ENCODE measurements around the gene GPR35.

DNA sequence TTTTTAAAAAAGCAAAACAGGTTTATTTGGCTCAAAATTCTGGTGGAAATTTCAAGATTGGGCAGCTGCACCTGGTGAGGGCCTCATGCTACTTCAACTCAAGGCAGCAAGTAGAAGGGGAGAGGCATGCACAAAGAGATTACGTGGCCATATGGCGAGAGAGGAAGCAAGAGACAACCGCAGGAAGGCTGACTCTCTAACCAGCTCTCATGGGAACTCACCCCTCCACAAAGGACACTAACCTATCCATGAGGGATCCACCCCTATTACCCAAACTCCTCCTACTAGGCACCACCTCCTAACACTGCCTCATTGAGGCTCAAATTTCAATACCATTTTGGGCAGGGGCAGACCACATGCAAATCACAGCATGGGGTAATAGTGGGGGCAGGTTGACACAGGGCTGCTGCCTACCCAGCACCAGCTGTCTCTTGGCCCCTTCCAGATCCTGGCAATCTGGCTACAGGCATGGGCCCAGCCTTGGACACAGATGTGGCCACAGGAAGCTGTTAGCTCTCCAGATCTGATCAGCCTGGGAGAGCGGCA lies 40.7 kb upstream of the GPR35 start:
- TF ChIP-seq EP300 (IDR thresholded peaks at IDR 0.05; ENCODE audit: low read depth) (no peak), POLR2A (IDR thresholded peaks at IDR 0.05) (no peak), POLR2AphosphoS5 (IDR thresholded peaks at IDR 0.05) (no peak)
- TF ChIP-seq, protein P1, sequence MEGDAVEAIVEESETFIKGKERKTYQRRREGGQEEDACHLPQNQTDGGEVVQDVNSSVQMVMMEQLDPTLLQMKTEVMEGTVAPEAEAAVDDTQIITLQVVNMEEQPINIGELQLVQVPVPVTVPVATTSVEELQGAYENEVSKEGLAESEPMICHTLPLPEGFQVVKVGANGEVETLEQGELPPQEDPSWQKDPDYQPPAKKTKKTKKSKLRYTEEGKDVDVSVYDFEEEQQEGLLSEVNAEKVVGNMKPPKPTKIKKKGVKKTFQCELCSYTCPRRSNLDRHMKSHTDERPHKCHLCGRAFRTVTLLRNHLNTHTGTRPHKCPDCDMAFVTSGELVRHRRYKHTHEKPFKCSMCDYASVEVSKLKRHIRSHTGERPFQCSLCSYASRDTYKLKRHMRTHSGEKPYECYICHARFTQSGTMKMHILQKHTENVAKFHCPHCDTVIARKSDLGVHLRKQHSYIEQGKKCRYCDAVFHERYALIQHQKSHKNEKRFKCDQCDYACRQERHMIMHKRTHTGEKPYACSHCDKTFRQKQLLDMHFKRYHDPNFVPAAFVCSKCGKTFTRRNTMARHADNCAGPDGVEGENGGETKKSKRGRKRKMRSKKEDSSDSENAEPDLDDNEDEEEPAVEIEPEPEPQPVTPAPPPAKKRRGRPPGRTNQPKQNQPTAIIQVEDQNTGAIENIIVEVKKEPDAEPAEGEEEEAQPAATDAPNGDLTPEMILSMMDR (IDR thresholded peaks at IDR 0.05) = no peak
